GM12874 (cell line): Measurements from ENCODE around the gene ME3.

Source experiments
- CTCF ChIP-seq: IDR thresholded peaks from 2 replicates; pipeline ENCODE4 v1.5.1; 2011; ENCODE audit warnings: low read depth, mild to moderate bottlenecking, control low read depth, low read length, moderate library complexity; ENCODE audit not compliant: insufficient read depth

The ME3 gene

GRCh38 chr11:86548271-86548917 lies 124.0 kb downstream of the ME3 start:
- TF ChIP-seq CTCF = no peak

GRCh38 chr11:86547727-86548126 lies 124.7 kb downstream of the ME3 start:
- no peak for TF ChIP-seq CTCF

GRCh38 chr11:86538223-86538548 lies 134.2 kb downstream of the ME3 start:
- TF ChIP-seq CTCF = no peak

- TF ChIP-seq CTCF = no peak
Measured at GRCh38 chr11:86537541-86538222, 134.7 kb downstream of the ME3 start.

- TF ChIP-seq CTCF = no peak
Measured at GRCh38 chr11:86535773-86536172, 136.6 kb downstream of the ME3 start.

GRCh38 chr11:86524620-86525352 lies 147.6 kb downstream of the ME3 start:
- no peak for TF ChIP-seq CTCF

- TF ChIP-seq CTCF = no peak
Measured at GRCh38 chr11:86523738-86524619, 148.4 kb downstream of the ME3 start.
